SK-N-MC (cell line): ENCODE data around the gene KCNAB2.

Experiments used
- EZH2 ChIP-seq: fragments of 200-600 bp; sonication (generic); IDR thresholded peaks from one replicate; pipeline ENCODE4 v1.6.1; 2017; ENCODE audit warnings: antibody characterized with exemption
- FOXP2 ChIP-seq: optimal IDR thresholded peaks from 2 replicates; pipeline ENCODE3; 2011; ENCODE audit warnings: mild to moderate bottlenecking, moderate library complexity; ENCODE audit not compliant: insufficient read depth; ENCODE audit errors: extremely low read length, control extremely low read depth
- POLR2AphosphoS5 ChIP-seq: IDR thresholded peaks from 2 replicates; pipeline ENCODE4 v1.6.1; 2012; ENCODE audit warnings: mild to moderate bottlenecking, low read depth, low read length, borderline replicate concordance

GRCh38 chr1:6027591-6027990 is 18.1 kb upstream of the KCNAB2 start:
- TF ChIP-seq FOXP2, result no peak
- no peak for TF ChIP-seq EZH2
- TF ChIP-seq POLR2AphosphoS5, result no peak
